HG02610 (cell line): ENCODE data around the gene MUC6.

ENCODE experiments used
- ATAC-seq: cut with Tn5 transposase; IDR thresholded peaks from one replicate; pipeline ENCODE4 v1.9.1; 2021; ENCODE audit warnings: mild to moderate bottlenecking, moderate library complexity; ENCODE audit not compliant: unreplicated experiment

MUC6 gene

DNA sequence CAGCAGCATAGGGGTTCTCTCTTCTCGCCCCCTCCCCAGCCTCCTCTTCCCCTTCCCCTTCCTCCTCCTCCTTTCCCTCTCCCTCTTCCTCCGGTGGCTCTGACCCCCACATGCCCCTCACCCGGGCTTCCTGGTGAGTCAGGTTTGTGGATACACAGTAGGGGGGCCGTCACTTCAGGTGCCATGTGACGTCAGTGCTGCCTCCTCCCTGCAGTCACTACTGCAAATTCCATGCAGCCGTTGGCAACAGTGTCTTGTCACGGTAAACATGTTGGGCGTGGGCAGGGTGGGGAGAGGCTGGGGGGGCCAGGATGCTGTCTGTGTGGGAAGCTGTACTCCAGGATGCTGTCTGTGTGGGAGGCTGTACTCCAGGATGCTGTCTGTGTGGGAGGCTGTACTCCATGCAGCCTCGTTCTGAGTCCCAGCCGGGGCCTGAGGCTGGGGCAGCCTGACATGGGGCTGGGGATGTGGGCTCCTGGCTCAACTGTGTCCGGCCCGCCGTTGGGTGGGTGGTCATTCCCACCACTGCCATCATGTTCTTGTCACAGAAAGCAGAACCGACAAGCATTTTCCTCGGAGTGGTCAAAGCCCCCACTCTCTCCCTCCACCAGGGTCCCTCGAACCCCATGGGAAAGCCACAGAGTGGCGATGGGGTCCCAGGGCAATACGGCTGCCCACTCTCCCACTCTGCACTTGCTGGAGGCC, 35.8 kb upstream of the MUC6 start:
- ATAC-seq: no peak

GRCh38 chr11:1071571-1072115, 35.1 kb upstream of the MUC6 start:
- no peak for ATAC-seq

- ATAC-seq: no peak
Measured at GRCh38 chr11:1070594-1071462, 34.3 kb upstream of the MUC6 start.

- ATAC-seq: no peak
Measured at GRCh38 chr11:1069740-1070139, 33.2 kb upstream of the MUC6 start.

GRCh38 chr11:1067812-1068496, 31.4 kb upstream of the MUC6 start:
- ATAC-seq: no peak

DNA sequence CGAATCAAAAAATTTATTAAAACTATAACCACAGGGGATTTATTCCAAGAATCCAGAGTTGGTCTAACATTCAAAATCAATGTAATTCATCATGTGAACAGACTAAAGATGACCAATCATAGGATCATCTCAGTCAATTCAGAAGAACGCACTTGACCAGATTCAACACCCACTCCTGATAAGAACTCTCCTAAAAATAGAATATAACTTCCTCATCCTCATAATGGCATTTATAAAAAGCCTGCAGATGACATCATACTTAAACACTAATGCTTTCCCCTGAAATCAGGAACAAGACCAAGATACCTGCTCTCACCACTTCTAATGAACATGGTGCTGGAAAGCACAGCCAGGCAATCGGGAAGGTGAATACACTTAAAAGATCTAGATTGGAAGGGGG, 27.6 kb upstream of the MUC6 start:
- no peak for ATAC-seq

GRCh38 chr11:1062075-1062820, 25.7 kb upstream of the MUC6 start:
- no peak for ATAC-seq

DNA sequence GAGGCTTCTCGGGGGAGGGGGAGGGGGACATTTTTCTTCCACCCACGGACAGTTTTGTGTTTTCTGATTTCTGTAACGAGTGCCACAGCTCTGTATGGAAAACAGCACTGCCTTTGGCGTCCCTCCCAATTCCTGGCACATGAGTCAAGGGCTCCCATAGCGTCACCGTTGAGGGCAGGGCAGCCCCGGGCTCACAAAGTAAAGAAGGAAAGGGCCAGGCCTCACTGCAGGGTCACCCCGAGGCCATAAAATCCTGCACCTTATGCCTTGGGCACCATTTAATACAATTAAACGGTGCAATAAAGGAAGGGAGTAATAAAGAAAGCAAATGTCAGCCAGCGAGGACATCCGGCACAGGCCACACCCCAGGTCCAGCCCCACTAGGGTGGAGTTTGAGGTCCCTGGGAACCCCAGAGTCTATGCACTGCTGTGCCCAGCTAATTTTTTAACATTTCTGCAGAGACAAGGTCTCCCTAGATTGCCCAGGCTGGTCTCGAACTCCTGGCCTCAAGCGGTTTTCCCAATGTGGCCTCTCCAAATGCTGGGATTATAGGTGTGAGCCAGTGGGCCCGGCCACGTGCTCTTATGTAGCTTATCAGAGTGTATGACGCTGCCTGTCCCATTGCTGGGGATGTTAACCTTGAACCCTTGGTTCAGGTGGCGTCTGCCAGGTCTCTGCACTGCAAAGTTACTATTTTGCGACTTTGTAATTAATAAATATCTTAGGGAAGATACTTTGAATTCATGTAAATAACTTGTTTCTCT, 24.5 kb upstream of the MUC6 start:
- ATAC-seq: no peak

DNA sequence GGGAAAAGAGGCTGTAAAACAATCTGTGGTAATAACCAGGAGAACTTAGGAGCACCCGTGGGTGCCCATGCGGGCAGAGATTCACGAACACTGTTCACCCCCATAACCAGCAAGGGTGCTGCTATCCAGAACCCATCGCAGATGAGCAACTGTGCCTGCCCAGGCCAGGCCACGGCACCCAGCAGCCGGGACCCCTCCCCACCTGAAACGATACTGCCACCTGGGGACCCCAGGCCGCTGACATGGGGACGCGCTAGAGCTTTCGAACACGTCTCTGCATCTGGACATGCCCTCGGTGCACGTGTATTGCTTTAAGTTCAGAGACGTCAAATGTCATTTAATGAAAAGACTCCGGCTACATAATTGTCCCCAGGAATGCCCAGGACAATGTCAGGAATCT, 23.9 kb upstream of the MUC6 start:
- ATAC-seq: no peak

- ATAC-seq: no peak
Measured at GRCh38 chr11:1059759-1060158, 23.2 kb upstream of the MUC6 start.

DNA sequence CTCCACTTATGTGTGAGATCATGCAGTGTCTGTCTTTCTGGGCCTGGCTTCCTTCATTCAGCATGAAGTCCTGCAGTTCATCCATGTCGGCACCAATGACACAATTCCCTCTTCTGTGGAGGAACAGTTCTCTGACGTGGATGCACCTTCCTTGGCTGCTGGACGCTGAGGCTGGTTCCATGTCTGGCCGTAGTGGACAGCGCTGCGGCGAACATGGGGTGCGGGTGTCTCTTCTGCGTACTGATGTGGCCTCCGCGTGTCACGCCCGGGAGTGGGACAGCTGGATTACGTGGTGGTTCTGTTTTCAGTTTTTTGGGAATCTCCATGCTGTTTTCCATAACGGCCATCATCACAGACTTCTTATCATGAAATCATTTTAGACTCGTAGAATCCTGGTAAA, 21.3 kb upstream of the MUC6 start:
- ATAC-seq: no peak

DNA sequence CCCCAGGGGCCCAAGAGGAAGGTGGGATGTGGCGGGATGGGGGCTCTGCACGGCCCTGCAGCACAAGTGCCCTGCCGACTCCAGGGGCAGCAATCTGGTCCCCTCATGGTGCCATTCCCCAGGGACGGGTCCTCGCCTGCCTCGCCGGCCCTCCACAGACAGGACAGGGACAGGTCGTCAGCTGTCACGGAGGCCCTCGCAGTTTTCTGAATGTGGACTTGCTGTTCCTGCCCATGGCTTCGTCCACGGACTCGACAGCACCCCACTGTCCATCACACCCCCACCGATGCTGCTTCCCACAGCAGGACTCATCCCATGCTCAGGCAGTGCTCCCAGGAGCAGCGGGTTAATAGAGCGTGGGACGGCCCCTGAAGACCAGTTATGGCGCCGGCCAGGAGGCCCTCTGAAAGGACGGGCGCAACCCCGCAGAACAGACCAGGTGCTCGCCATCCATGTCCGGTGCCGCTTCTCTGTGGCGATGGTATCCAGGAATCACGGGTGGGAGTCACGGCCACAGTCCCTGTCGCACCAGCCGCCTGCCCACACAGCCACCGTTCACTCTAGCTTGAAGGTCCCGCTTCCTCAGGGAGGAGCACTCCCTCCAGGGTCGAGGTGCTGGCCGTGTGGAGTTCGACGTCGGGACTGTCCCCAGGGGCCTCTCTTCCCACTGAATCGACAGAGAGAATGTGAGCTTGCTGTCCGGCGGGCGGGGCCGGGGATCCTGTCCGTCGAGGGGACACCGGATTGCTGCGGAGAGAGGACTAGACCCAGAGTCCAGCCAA, 19.7 kb upstream of the MUC6 start:
- ATAC-seq: no peak

DNA sequence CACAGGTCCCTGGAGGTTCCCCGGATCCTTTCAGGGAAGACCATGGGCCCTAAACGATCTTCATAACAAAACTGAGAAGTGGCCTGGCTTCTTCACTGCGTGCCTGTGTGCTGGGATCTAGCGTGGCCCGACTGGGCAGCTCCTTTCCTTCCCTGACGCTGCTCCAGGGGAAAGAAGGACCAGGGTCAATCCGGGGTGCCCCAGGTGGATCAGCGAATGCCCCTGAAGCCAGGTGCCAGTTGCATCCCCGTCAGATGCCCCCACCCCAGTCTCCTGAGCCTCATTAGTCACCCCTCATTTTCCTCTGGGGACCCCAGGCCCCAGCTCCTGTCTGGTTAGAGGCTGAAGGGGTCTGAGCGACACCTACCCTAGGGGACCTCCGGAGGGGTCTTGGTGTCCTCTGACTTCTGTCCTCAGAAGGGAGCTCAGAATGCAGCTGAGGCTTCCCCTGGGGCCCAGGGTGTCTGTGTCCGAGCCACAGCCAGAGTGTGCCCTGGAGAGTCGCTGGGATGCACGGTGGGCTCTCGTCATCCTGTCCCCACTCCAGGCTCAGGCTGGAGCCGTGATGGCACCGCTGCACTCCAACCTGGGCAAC, 18.7 kb upstream of the MUC6 start:
- ATAC-seq: no peak

DNA sequence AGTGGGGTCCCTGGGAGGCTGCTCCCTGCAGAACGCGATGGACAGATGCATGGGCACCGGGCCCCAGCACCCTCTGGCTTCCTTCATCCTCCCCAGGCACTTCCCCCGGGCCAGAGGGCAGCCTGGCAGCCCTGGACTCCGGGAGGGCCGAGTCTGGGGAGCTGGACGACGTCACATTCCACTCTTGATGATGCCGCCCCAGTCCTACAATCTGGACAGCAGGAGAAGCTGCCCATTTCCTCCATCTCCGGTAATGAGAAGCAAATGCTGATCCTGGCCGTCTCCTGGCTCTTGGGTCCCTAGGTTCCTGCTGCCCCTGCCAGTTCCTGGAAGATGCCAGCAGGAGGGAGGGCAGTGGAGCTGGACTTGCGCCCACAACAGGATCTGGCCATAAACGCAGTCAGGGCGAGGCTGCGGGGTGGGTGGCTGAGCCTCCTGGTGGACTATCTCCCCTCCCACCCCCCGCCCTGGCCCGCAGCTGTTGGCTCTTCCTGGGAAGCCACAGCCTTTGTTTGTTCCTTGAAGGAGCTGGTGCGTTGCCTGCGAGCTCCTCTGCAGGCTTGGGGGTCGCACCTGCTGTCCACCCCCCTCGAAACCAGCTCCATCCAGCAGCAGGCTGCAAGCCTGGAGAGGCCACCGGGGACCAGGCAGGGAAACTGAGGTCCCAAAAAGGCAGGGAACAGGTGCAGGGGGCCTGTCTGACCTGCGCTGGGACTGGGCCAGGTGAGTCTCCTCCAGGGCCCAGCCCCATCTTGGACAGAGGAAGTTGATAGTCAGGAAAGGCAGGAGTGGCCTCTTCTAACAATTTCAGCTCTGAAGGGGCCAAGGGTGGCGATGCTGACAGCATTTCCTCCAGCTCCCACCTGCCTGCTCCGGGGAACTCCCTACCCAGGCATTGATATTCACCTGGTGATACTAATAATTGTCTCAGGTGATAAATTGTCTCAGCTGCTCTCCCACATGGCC, 17.9 kb upstream of the MUC6 start:
- no peak for ATAC-seq

DNA sequence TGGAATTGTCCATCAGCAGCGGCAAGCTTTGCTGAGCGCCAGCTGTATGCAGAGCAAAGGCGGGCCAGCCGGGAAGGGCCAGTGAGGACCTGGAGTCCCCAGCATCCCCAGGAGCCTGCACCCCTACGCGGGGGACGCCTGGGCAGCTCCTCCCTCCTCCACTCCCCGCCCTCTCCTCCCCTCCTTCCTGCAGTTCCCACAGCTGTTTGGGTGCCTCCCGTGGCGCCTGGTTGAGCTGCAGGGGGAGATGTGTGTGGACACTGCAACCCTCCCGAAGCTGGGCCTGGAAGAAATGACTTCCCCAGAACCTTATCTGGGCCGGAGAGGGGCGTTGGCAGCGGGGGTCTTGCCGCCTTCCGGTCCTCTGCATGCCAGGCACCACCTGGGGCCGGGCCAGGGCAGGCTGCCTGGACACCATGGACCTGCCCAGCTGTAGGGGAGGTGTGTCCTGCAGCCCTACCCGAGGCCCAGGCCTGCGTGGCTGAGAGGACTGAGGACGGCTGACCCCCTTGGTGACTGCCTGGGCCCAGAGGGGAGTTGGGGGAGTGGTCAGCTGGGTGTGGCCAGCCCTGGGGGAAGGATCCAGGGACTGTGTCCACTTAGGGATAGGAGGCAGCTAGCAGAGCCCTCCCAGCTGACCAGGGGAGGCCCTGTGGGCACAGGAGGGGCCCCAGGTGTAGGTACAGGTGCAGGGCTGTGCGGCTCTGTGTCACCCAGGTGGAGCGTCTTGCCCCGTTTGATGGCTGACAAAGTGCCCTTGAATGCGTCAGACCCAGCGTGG, 16.8 kb upstream of the MUC6 start:
- ATAC-seq: no peak

GRCh38 chr11:1052133-1053011, 15.9 kb upstream of the MUC6 start:
- no peak for ATAC-seq
